Glutamatergic neuron (in vitro differentiated cells): ENCODE data around the gene DENND4B. TPM values are rescaled to one million over a fixed set of nuclear protein-coding genes. Genes with fewer than 3 reads are reported as not detected.

Experiments used
- DNase-seq: peaks from one replicate; pipeline ENCODE4 v3.0.0; 2022
- H3K27ac Mint-ChIP-seq: one replicate; pipeline ENCODE4 v1.8.0; 2020; ENCODE audit warnings: mild to moderate bottlenecking, mixed read lengths, inconsistent platforms; ENCODE audit not compliant: unreplicated experiment
- H3K27me3 Mint-ChIP-seq: one replicate; pipeline ENCODE4 v1.8.0; 2020; ENCODE audit warnings: mild to moderate bottlenecking, moderate library complexity, mixed read lengths, inconsistent platforms; ENCODE audit not compliant: unreplicated experiment
- H3K36me3 Mint-ChIP-seq: one replicate; pipeline ENCODE4 v1.8.0; 2020; ENCODE audit warnings: mild to moderate bottlenecking, mixed read lengths, inconsistent platforms; ENCODE audit not compliant: unreplicated experiment
- H3K4me1 Mint-ChIP-seq: one replicate; pipeline ENCODE4 v1.8.0; 2020; ENCODE audit warnings: mild to moderate bottlenecking, low read depth, mixed read lengths, inconsistent platforms; ENCODE audit not compliant: unreplicated experiment
- H3K4me3 Mint-ChIP-seq: one replicate; pipeline ENCODE4 v1.8.0; 2020; ENCODE audit warnings: mild to moderate bottlenecking, mixed read lengths, inconsistent platforms; ENCODE audit not compliant: unreplicated experiment
- H3K9me3 Mint-ChIP-seq: one replicate; pipeline ENCODE4 v1.8.0; 2020; ENCODE audit warnings: mild to moderate bottlenecking, moderate library complexity, mixed read lengths, inconsistent platforms; ENCODE audit not compliant: unreplicated experiment
- CTCF ChIP-seq: fragments of 200-600 bp; sonication (generic); IDR thresholded peaks from one replicate; pipeline ENCODE4 v1.5.0; 2021; ENCODE audit not compliant: partially characterized antibody, unreplicated experiment
- total RNA-seq: library from RNA; stranded (reverse); fragmentation: NEBNext Ultra II Directional; extraction: Animal tissue kit (Norgen Biotek cat#: 25700); gene quantifications from one replicate; pipeline ENCODE4 v1.2.1, GENCODE V29; 2021; ENCODE audit not compliant: unreplicated experiment

The DENND4B gene
- total RNA-seq, 1 donor from 2014 or later: 72.9 TPM

GRCh38 chr1:153942766-153943549 is 3.6 kb downstream of the DENND4B start:
- no peak for DNase-seq
- H3K4me1 Mint-ChIP-seq: peaks cover 3% of the 10 kb centered on the region
- H3K36me3 Mint-ChIP-seq: no peaks in the 10 kb centered on the region
- peaks cover 9% of the 10 kb centered on the region for H3K27me3 Mint-ChIP-seq
- H3K9me3 Mint-ChIP-seq: peaks cover 7% of the 10 kb centered on the region
- no peak overlapping the region for H3K27ac Mint-ChIP-seq
- TF ChIP-seq CTCF: no peak
- no peak overlapping the region for H3K4me3 Mint-ChIP-seq

GRCh38 chr1:153941826-153942725 is 4.4 kb downstream of the DENND4B start:
- Mint-ChIP-seq H3K4me3 (no peak overlapping the region), H3K27me3 (peaks cover 9% of the 10 kb centered on the region), H3K4me1 (peaks cover 3% of the 10 kb centered on the region), H3K9me3 (peaks cover 6% of the 10 kb centered on the region), H3K36me3 (no peaks in the 10 kb centered on the region), H3K27ac (no peak overlapping the region)
- DNase-seq: no peak
- TF ChIP-seq CTCF: no peak

GRCh38 chr1:153940756-153941155 is 5.8 kb downstream of the DENND4B start:
- DNase-seq: no peak
- Mint-ChIP-seq H3K4me1 (peaks cover 3% of the 10 kb centered on the region), H3K36me3 (no peaks in the 10 kb centered on the region), H3K27me3 (peaks cover 7% of the 10 kb centered on the region), H3K9me3 (peaks cover 5% of the 10 kb centered on the region), H3K27ac (no peak overlapping the region), H3K4me3 (no peak overlapping the region)
- TF ChIP-seq CTCF: no peak

GRCh38 chr1:153939476-153939875 is 7.0 kb downstream of the DENND4B start:
- H3K9me3 Mint-ChIP-seq: peaks cover 2% of the 10 kb centered on the region
- H3K27me3 Mint-ChIP-seq: peaks cover 7% of the 10 kb centered on the region
- no peaks in the 10 kb centered on the region for H3K4me1 Mint-ChIP-seq
- no peak for DNase-seq
- no peak overlapping the region for H3K27ac Mint-ChIP-seq
- H3K36me3 Mint-ChIP-seq: no peaks in the 10 kb centered on the region
- TF ChIP-seq CTCF: no peak
- H3K4me3 Mint-ChIP-seq: no peak overlapping the region

GRCh38 chr1:153938996-153939395 is 7.5 kb downstream of the DENND4B start:
- TF ChIP-seq CTCF: no peak
- H3K4me1 Mint-ChIP-seq: no peaks in the 10 kb centered on the region
- no peak overlapping the region for H3K27ac Mint-ChIP-seq
- peaks cover 4% of the 10 kb centered on the region for H3K9me3 Mint-ChIP-seq
- no peaks in the 10 kb centered on the region for H3K36me3 Mint-ChIP-seq
- no peak for DNase-seq
- peaks cover 8% of the 10 kb centered on the region for H3K27me3 Mint-ChIP-seq
- no peak overlapping the region for H3K4me3 Mint-ChIP-seq
